ENCODE results near the gene SRP68. TPM values are rescaled to one million over a fixed set of nuclear protein-coding genes. Genes with fewer than 3 reads are reported as not detected.

Gene SRP68
- total RNA-seq (2022; extraction: Qiagen RNA extraction; ENCODE audit: low read depth), result 74.9 to 86.3 TPM (median 82.9 TPM) in 5 replicates

GRCh38 chr17:76072148-76072858 is at the start of gene SRP68:
Gene SRP68 (minus strand): TSS chr17:76072517. CDS start chr17:76072491, 26 bp downstream.

GRCh38 chr17:76103274-76104139 is 31.2 kb upstream of the SRP68 start, which contains the start of gene EXOC7:
Gene EXOC7 (minus strand): TSS chr17:76103787. CDS start chr17:76103692, 95 bp downstream.

GRCh38 chr17:76078860-76079534 is 6.7 kb upstream of the SRP68 start, which contains the start of gene ZACN:
Gene ZACN (plus strand): TSS chr17:76079182. CDS start chr17:76079265, 83 bp downstream.

GRCh38 chr17:76074390-76075363 is 2.4 kb upstream of the SRP68 start, which contains the start of gene GALR2:
Gene GALR2 (plus strand): TSS chr17:76074781. CDS start chr17:76074884, 103 bp downstream.

GRCh38 chr17:76027159-76027839 is 45.0 kb downstream of the SRP68 start, which contains the start of gene EVPL:
Gene EVPL (minus strand): TSS chr17:76027306. CDS start chr17:76027198, 108 bp downstream.

GRCh38 chr17:76000755-76001521 is 71.4 kb downstream of the SRP68 start, which contains the start of gene CDK3:
Gene CDK3 (plus strand): TSS chr17:76000855. CDS start chr17:76001426, 571 bp downstream.

Other genes with a start within 250 kb of the SRP68 start
- 3.3 to 7.1 TPM (median 6.1 TPM) in 5 replicates for gene UNC13D, start 228.1 kb downstream of the SRP68 start, total RNA-seq (2022; extraction: Qiagen RNA extraction; ENCODE audit: low read depth)
- 83.3 to 93.3 TPM (median 89.9 TPM) in 5 replicates for gene WBP2, start 217.2 kb downstream of the SRP68 start, total RNA-seq (2022; extraction: Qiagen RNA extraction; ENCODE audit: low read depth)
- gene TRIM47, start 193.9 kb downstream of the SRP68 start, total RNA-seq (2022; extraction: Qiagen RNA extraction; ENCODE audit: low read depth), result 126 to 197 TPM (median 175 TPM) in 5 replicates
- 26.4 to 39.7 TPM (median 36.3 TPM) in 5 replicates for gene TRIM65, start 175.6 kb downstream of the SRP68 start, total RNA-seq (2022; extraction: Qiagen RNA extraction; ENCODE audit: low read depth)
- gene MRPL38, start 167.6 kb downstream of the SRP68 start, total RNA-seq (2022; extraction: Qiagen RNA extraction; ENCODE audit: low read depth), result 88.0 to 126 TPM (median 118 TPM) in 5 replicates
- gene FBF1, start 131.5 kb downstream of the SRP68 start, total RNA-seq (2022; extraction: Qiagen RNA extraction; ENCODE audit: low read depth), result 5.6 to 8.5 TPM (median 7.9 TPM) in 5 replicates
- 13.0 to 19.0 TPM (median 16.8 TPM) in 5 replicates for gene ACOX1, start 93.4 kb downstream of the SRP68 start, total RNA-seq (2022; extraction: Qiagen RNA extraction; ENCODE audit: low read depth)
- gene TEN1, start 93.3 kb downstream of the SRP68 start, total RNA-seq (2022; extraction: Qiagen RNA extraction; ENCODE audit: low read depth), result 21.9 to 28.6 TPM (median 25.3 TPM) in 5 replicates
- gene CDK3, start 71.7 kb downstream of the SRP68 start, total RNA-seq (2022; extraction: Qiagen RNA extraction; ENCODE audit: low read depth), result 3.9 to 5.6 TPM (median 4.8 TPM) in 5 replicates
- gene EVPL, start 45.2 kb downstream of the SRP68 start, total RNA-seq (2022; extraction: Qiagen RNA extraction; ENCODE audit: low read depth), result 15.6 to 19.5 TPM (median 17.9 TPM) in 5 replicates
- 0.47 to 1.9 TPM (median 1.6 TPM) in 5 replicates for gene GALR2, start 2.3 kb upstream of the SRP68 start, total RNA-seq (2022; extraction: Qiagen RNA extraction; ENCODE audit: low read depth)
- gene ZACN, start 6.7 kb upstream of the SRP68 start, total RNA-seq (2022; extraction: Qiagen RNA extraction; ENCODE audit: low read depth), result 0.18 to 0.50 TPM (median 0.40 TPM) in 5 replicates
- gene EXOC7, start 31.3 kb upstream of the SRP68 start, total RNA-seq (2022; extraction: Qiagen RNA extraction; ENCODE audit: low read depth), result 52.4 to 73.1 TPM (median 62.5 TPM) in 5 replicates
- 0.34 to 0.76 TPM (median 0.55 TPM) in 5 replicates for gene FOXJ1, start 68.7 kb upstream of the SRP68 start, total RNA-seq (2022; extraction: Qiagen RNA extraction; ENCODE audit: low read depth)
- gene RNF157, start 168.0 kb upstream of the SRP68 start, total RNA-seq (2022; extraction: Qiagen RNA extraction; ENCODE audit: low read depth), result 7.0 to 11.5 TPM (median 9.4 TPM) in 5 replicates
- gene UBALD2, start 192.8 kb upstream of the SRP68 start, total RNA-seq (2022; extraction: Qiagen RNA extraction; ENCODE audit: low read depth), result 72.5 to 135 TPM (median 115 TPM) in 5 replicates
- gene QRICH2, start 235.8 kb upstream of the SRP68 start, total RNA-seq (2022; extraction: Qiagen RNA extraction; ENCODE audit: low read depth), result 0.58 to 1.2 TPM (median 0.87 TPM) in 5 replicates

Measured in A549 treated with GW870086 at 1 μM for 4 hours (cell line).